ENCODE data around the gene KIAA0586. TPM values are rescaled to one million over a fixed set of nuclear protein-coding genes. Genes with fewer than 3 reads are reported as not detected.

Gene KIAA0586
- total RNA-seq, 1 donor from 2014 or later = 20.1 TPM

DNA sequence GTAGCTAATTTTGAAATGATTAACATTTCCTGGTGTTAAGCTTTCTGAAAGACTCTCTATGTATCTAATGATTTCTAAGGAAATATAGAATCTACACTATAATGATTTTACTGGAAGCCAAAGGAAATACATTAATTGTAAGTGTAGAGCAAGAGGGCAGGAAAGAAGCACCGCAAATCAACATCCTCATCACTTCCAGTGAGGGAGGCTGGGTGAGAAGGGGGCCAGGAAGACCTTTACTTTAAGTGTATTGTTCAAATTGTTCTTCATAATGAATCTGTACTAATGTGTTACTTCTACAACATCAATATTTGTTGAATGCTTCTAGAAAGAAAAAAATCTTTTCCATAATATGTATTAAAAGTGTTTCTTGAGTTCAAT lies 144.9 kb downstream of the KIAA0586 start:
- Histone ChIP-seq H4K20me1 (ENCODE audit: insufficient read depth, low read length) (no peaks in the 10 kb centered on the region), H3K27me3 (ENCODE audit: insufficient read depth, low read length) (no peaks in the 10 kb centered on the region), H3K9ac (ENCODE audit: low read length) (no peak overlapping the region), H3K79me2 (ENCODE audit: insufficient read depth, low read length) (no peaks in the 10 kb centered on the region), H3K27ac (ENCODE audit: low read depth, low read length) (no peak overlapping the region), H3K36me3 (ENCODE audit: insufficient read depth, low read length) (no peaks in the 10 kb centered on the region), H3K4me2 (ENCODE audit: low read length) (no peak overlapping the region), H3K4me1 (ENCODE audit: insufficient read depth, low read length) (peaks cover 8% of the 10 kb centered on the region), H3K9me3 (ENCODE audit: insufficient read depth, low read depth, low read length) (no peaks in the 10 kb centered on the region), H2AFZ (ENCODE audit: low read depth, low read length) (peak overlapping the region; percentile 56), H3K4me3 (ENCODE audit: insufficient read depth, low read depth, low read length) (no peak overlapping the region)
- DNase-seq (ENCODE audit: low read depth) = no peak
- Mint-ChIP-seq H3K36me3 (ENCODE audit: low read depth, unreplicated experiment) (no peaks in the 10 kb centered on the region), H3K27me3 (ENCODE audit: low read depth, unreplicated experiment) (peaks cover 7% of the 10 kb centered on the region), H3K9me3 (ENCODE audit: unreplicated experiment) (no peaks in the 10 kb centered on the region), H3K27ac (ENCODE audit: unreplicated experiment) (no peak overlapping the region), H3K4me3 (ENCODE audit: unreplicated experiment) (no peak overlapping the region), H3K4me1 (ENCODE audit: low read depth, unreplicated experiment) (peaks cover 14% of the 10 kb centered on the region)
- no peak for FAIRE-seq
- no peak for TF ChIP-seq EZH2 (IDR thresholded peaks at IDR 0.05; ENCODE audit: insufficient read depth, low read length)
- TF ChIP-seq, protein P1, sequence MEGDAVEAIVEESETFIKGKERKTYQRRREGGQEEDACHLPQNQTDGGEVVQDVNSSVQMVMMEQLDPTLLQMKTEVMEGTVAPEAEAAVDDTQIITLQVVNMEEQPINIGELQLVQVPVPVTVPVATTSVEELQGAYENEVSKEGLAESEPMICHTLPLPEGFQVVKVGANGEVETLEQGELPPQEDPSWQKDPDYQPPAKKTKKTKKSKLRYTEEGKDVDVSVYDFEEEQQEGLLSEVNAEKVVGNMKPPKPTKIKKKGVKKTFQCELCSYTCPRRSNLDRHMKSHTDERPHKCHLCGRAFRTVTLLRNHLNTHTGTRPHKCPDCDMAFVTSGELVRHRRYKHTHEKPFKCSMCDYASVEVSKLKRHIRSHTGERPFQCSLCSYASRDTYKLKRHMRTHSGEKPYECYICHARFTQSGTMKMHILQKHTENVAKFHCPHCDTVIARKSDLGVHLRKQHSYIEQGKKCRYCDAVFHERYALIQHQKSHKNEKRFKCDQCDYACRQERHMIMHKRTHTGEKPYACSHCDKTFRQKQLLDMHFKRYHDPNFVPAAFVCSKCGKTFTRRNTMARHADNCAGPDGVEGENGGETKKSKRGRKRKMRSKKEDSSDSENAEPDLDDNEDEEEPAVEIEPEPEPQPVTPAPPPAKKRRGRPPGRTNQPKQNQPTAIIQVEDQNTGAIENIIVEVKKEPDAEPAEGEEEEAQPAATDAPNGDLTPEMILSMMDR (IDR thresholded peaks at IDR 0.05; ENCODE audit: insufficient read depth, low read depth, low read length) = no peak

DNA sequence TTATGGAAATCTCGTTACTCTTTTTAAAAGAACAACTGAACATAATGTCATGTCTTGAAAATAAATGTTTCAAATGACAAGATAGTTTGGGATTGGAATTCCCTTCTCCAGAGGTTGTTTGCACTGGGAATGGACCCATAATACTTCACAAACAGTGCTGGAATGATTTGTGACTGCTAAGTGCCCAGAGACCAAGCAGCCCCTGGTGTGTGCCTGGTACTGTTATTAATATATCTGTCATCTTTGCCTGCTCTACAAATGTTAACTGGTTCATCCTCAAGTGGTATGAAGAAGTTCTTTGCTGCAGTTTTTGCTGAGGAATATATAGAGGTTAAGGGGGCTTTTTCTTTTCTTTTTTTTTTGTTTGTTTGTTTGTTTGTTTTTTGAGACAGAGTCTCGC lies 145.3 kb downstream of the KIAA0586 start:
- Histone ChIP-seq H3K9me3 (ENCODE audit: insufficient read depth, low read depth, low read length) (no peaks in the 10 kb centered on the region), H3K4me1 (ENCODE audit: insufficient read depth, low read length) (peaks cover 8% of the 10 kb centered on the region), H3K4me2 (ENCODE audit: low read length) (no peak overlapping the region), H3K27ac (ENCODE audit: low read depth, low read length) (no peak overlapping the region), H2AFZ (ENCODE audit: low read depth, low read length) (no peak overlapping the region), H3K79me2 (ENCODE audit: insufficient read depth, low read length) (no peaks in the 10 kb centered on the region), H3K36me3 (ENCODE audit: insufficient read depth, low read length) (no peaks in the 10 kb centered on the region), H3K4me3 (ENCODE audit: insufficient read depth, low read depth, low read length) (no peak overlapping the region), H4K20me1 (ENCODE audit: insufficient read depth, low read length) (no peaks in the 10 kb centered on the region), H3K27me3 (ENCODE audit: insufficient read depth, low read length) (no peaks in the 10 kb centered on the region), H3K9ac (ENCODE audit: low read length) (no peak overlapping the region)
- H3K27me3 Mint-ChIP-seq (ENCODE audit: low read depth, unreplicated experiment) = peaks cover 7% of the 10 kb centered on the region
- no peaks in the 10 kb centered on the region for H3K9me3 Mint-ChIP-seq (ENCODE audit: unreplicated experiment)
- FAIRE-seq = no peak
- H3K36me3 Mint-ChIP-seq (ENCODE audit: low read depth, unreplicated experiment) = no peaks in the 10 kb centered on the region
- TF ChIP-seq, protein P1 (IDR thresholded peaks at IDR 0.05; ENCODE audit: insufficient read depth, low read depth, low read length) = no peak
- no peak for TF ChIP-seq EZH2 (IDR thresholded peaks at IDR 0.05; ENCODE audit: insufficient read depth, low read length)
- no peak for DNase-seq (ENCODE audit: low read depth)
- no peak overlapping the region for H3K27ac Mint-ChIP-seq (ENCODE audit: unreplicated experiment)
- no peak overlapping the region for H3K4me3 Mint-ChIP-seq (ENCODE audit: unreplicated experiment)
- peaks cover 14% of the 10 kb centered on the region for H3K4me1 Mint-ChIP-seq (ENCODE audit: low read depth, unreplicated experiment)

DNA sequence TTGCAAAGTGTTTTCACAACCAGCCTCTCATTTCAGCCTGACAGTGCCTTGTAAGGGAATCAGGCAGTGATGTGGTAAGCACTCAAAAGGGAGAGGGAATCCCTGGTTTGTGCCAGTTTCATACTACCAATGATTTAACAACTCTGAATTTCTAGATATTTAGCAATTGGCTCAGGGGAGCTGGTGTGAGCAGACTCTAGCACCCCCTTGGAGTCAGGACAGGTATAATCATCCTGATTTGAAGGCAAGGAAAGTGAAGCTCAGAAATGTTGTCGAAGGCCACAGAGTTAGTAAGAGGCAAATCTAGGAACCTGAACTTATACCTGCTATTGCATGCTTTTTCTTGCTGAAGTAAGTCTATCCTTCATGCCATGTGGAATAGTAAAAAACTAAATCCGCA lies 147.1 kb downstream of the KIAA0586 start:
- Histone ChIP-seq H3K9ac (ENCODE audit: low read length) (no peak overlapping the region), H3K27me3 (ENCODE audit: insufficient read depth, low read length) (no peaks in the 10 kb centered on the region), H3K36me3 (ENCODE audit: insufficient read depth, low read length) (no peaks in the 10 kb centered on the region), H3K4me1 (ENCODE audit: insufficient read depth, low read length) (peaks cover 8% of the 10 kb centered on the region), H4K20me1 (ENCODE audit: insufficient read depth, low read length) (no peaks in the 10 kb centered on the region), H3K79me2 (ENCODE audit: insufficient read depth, low read length) (no peaks in the 10 kb centered on the region), H3K9me3 (ENCODE audit: insufficient read depth, low read depth, low read length) (no peaks in the 10 kb centered on the region), H3K4me2 (ENCODE audit: low read length) (no peak overlapping the region), H2AFZ (ENCODE audit: low read depth, low read length) (no peak overlapping the region), H3K27ac (ENCODE audit: low read depth, low read length) (no peak overlapping the region), H3K4me3 (ENCODE audit: insufficient read depth, low read depth, low read length) (no peak overlapping the region)
- no peak overlapping the region for H3K4me3 Mint-ChIP-seq (ENCODE audit: unreplicated experiment)
- no peak for DNase-seq (ENCODE audit: low read depth)
- peaks cover 14% of the 10 kb centered on the region for H3K4me1 Mint-ChIP-seq (ENCODE audit: low read depth, unreplicated experiment)
- H3K36me3 Mint-ChIP-seq (ENCODE audit: low read depth, unreplicated experiment) = no peaks in the 10 kb centered on the region
- TF ChIP-seq, protein P1 (IDR thresholded peaks at IDR 0.05; ENCODE audit: insufficient read depth, low read depth, low read length) = no peak
- TF ChIP-seq EZH2 (IDR thresholded peaks at IDR 0.05; ENCODE audit: insufficient read depth, low read length) = no peak
- H3K27me3 Mint-ChIP-seq (ENCODE audit: low read depth, unreplicated experiment) = peaks cover 7% of the 10 kb centered on the region
- FAIRE-seq = no peak
- H3K27ac Mint-ChIP-seq (ENCODE audit: unreplicated experiment) = no peak overlapping the region
- no peaks in the 10 kb centered on the region for H3K9me3 Mint-ChIP-seq (ENCODE audit: unreplicated experiment)
